H9 (cell line): Measurements from ENCODE around the gene S100A2. TPM values are rescaled to one million over a fixed set of nuclear protein-coding genes. Genes with fewer than 3 reads are reported as not detected.

ENCODE experiments used
- DNase-seq: peaks from one replicate; pipeline ENCODE4 v3.0.0-alpha.2; 2017
- H2AFZ ChIP-seq: one replicate; pipeline ENCODE4 v1.6.1; 2013; ENCODE audit warnings: mild to moderate bottlenecking, low read length, control low read depth, moderate library complexity
- H2AK5ac ChIP-seq: 2 replicates; pipeline ENCODE4 v1.6.1; 2013; ENCODE audit warnings: low read length, control low read depth, mixed read lengths; ENCODE audit not compliant: insufficient read length
- H2BK120ac ChIP-seq: one replicate; pipeline ENCODE4 v1.6.1; 2013; ENCODE audit warnings: low read depth, mild to moderate bottlenecking, low read length, control low read depth, inconsistent platforms; ENCODE audit not compliant: poor library complexity, severe bottlenecking
- H2BK12ac ChIP-seq: 2 replicates; pipeline ENCODE4 v1.6.1; 2013; ENCODE audit warnings: low read length, control low read depth, mixed read lengths, low read depth; ENCODE audit not compliant: insufficient read length
- H2BK15ac ChIP-seq: 2 replicates; pipeline ENCODE4 v1.6.1; 2013; ENCODE audit warnings: low read depth, low read length, control low read depth
- H2BK20ac ChIP-seq: one replicate; pipeline ENCODE4 v1.6.1; 2013; ENCODE audit warnings: low read depth, mild to moderate bottlenecking, low read length, control low read depth, inconsistent platforms; ENCODE audit not compliant: poor library complexity, severe bottlenecking
- H2BK5ac ChIP-seq: 2 replicates; pipeline ENCODE4 v1.6.1; 2013; ENCODE audit warnings: low read length, control low read depth, mixed read lengths; ENCODE audit not compliant: insufficient read length
- H3K14ac ChIP-seq: 2 replicates; pipeline ENCODE4 v1.6.1; 2013; ENCODE audit warnings: low read length, control low read depth; ENCODE audit not compliant: insufficient read depth
- H3K18ac ChIP-seq: 2 replicates; pipeline ENCODE4 v1.6.1; 2013; ENCODE audit warnings: low read depth, mild to moderate bottlenecking, mixed read lengths, low read length, control low read depth; ENCODE audit not compliant: insufficient read length
- H3K23ac ChIP-seq: 2 replicates; pipeline ENCODE4 v1.6.1; 2013; ENCODE audit warnings: low read length, control low read depth, mixed read lengths, low read depth; ENCODE audit not compliant: insufficient read length
- H3K23me2 ChIP-seq: 2 replicates; pipeline ENCODE4 v1.6.1; 2013; ENCODE audit warnings: low read depth, mild to moderate bottlenecking, mixed read lengths, low read length, control low read depth; ENCODE audit not compliant: insufficient read length, poor library complexity, severe bottlenecking
- H3K27ac ChIP-seq: 2 replicates; pipeline ENCODE4 v1.5.1; 2013; ENCODE audit warnings: low read length, control low read depth, mixed read lengths, low read depth; ENCODE audit not compliant: insufficient read length
- H3K27me3 ChIP-seq: 2 replicates; pipeline ENCODE4 v1.6.1; 2013; ENCODE audit warnings: low read length, control low read depth, inconsistent platforms; ENCODE audit not compliant: insufficient read depth
- H3K4ac ChIP-seq: 2 replicates; pipeline ENCODE4 v1.6.1; 2013; ENCODE audit warnings: low read depth, mild to moderate bottlenecking, control low read depth, inconsistent platforms, low read length, moderate library complexity
- H3K4me1 ChIP-seq: 2 replicates; pipeline ENCODE4 v1.6.1; 2013; ENCODE audit warnings: low read length, control low read depth, inconsistent platforms; ENCODE audit not compliant: insufficient read depth
- H3K4me2 ChIP-seq: 2 replicates; pipeline ENCODE4 v1.6.1; 2013; ENCODE audit warnings: low read length, control low read depth, mixed read lengths; ENCODE audit not compliant: insufficient read length, insufficient read depth
- H3K56ac ChIP-seq: 2 replicates; pipeline ENCODE4 v1.6.1; 2013; ENCODE audit warnings: low read depth, mild to moderate bottlenecking, mixed read lengths, low read length, control low read depth; ENCODE audit not compliant: insufficient read length
- H3K79me1 ChIP-seq: 2 replicates; pipeline ENCODE4 v1.6.1; 2013; ENCODE audit warnings: low read depth, mild to moderate bottlenecking, moderate library complexity, low read length, control low read depth, inconsistent platforms; ENCODE audit not compliant: insufficient read depth, poor library complexity, severe bottlenecking
- H3K79me2 ChIP-seq: 2 replicates; pipeline ENCODE4 v1.6.1; 2013; ENCODE audit warnings: low read length, control low read depth, inconsistent platforms; ENCODE audit not compliant: insufficient read depth
- H3K9ac ChIP-seq: 2 replicates; pipeline ENCODE4 v1.6.1; 2013; ENCODE audit warnings: low read length, control low read depth, mixed read lengths; ENCODE audit not compliant: insufficient read length; ENCODE audit errors: extremely low read depth
- H3K9me3 ChIP-seq: one replicate; pipeline ENCODE4 v1.6.1; 2013; ENCODE audit warnings: low read depth, low read length, inconsistent platforms; ENCODE audit not compliant: control insufficient read depth
- H3T11ph ChIP-seq: one replicate; pipeline ENCODE4 v1.6.1; 2013; ENCODE audit warnings: mild to moderate bottlenecking, low read length, control low read depth, inconsistent platforms
- H4K20me1 ChIP-seq: one replicate; pipeline ENCODE4 v1.6.1; 2013; ENCODE audit not compliant: control insufficient read depth, insufficient read length, insufficient read depth
- H4K5ac ChIP-seq: 2 replicates; pipeline ENCODE4 v1.6.1; 2013; ENCODE audit warnings: low read depth, mild to moderate bottlenecking, mixed read lengths, low read length, control low read depth; ENCODE audit not compliant: insufficient read length
- H4K8ac ChIP-seq: replicated peaks from 2 replicates; pipeline ENCODE4 v1.6.1; 2013; ENCODE audit warnings: low read length, control low read depth, mixed read lengths, low read depth; ENCODE audit not compliant: insufficient read length
- H4K91ac ChIP-seq: 2 replicates; pipeline ENCODE4 v1.6.1; 2013; ENCODE audit warnings: low read depth, mild to moderate bottlenecking, moderate library complexity, mixed read lengths, low read length, control low read depth; ENCODE audit not compliant: insufficient read length
- H3K27ac Mint-ChIP-seq, 3 experiments: 2 replicates in 2 of 3; 3 replicates in 1 of 3; pipeline ENCODE4 v1.8.0; 2020 to 2021; ENCODE audit warnings: mixed read lengths in 3 of 3, mild to moderate bottlenecking in 1 of 3, moderate library complexity in 1 of 3
- H3K27me3 Mint-ChIP-seq: 2 replicates; pipeline ENCODE4 v1.8.0; 2021; ENCODE audit warnings: low read depth, mild to moderate bottlenecking, moderate library complexity, mixed read lengths
- H3K36me3 Mint-ChIP-seq, 3 experiments: 2 replicates in 2 of 3; 3 replicates in 1 of 3; pipeline ENCODE4 v1.8.0; 2020 to 2021; ENCODE audit warnings: low read depth in 3 of 3, mixed read lengths in 3 of 3; ENCODE audit not compliant: insufficient read depth in 1 of 3
- H3K4me1 Mint-ChIP-seq, 2 experiments: 2 replicates each; pipeline ENCODE4 v1.8.0; 2020; ENCODE audit warnings: mixed read lengths in 2 of 2
- H3K4me3 Mint-ChIP-seq, 2 experiments: 2 replicates in 1 of 2; 3 replicates in 1 of 2; pipeline ENCODE4 v1.8.0; 2020 to 2021; ENCODE audit warnings: mild to moderate bottlenecking in 2 of 2, mixed read lengths in 2 of 2, moderate library complexity in 1 of 2
- H3K9me3 Mint-ChIP-seq, 2 experiments: 2 replicates in 1 of 2; 3 replicates in 1 of 2; pipeline ENCODE4 v1.8.0; 2020; ENCODE audit warnings: mild to moderate bottlenecking in 2 of 2, mixed read lengths in 2 of 2, moderate library complexity in 1 of 2
- WGBS: extraction: QIAGEN DNeasy Blood & Tissue Kit; methylation state at CpG from one replicate; pipeline ENCODE4 v1.1.7; 2013; ENCODE audit warnings: missing lambda C conversion rate, low lambda C conversion rate, mixed read lengths; ENCODE audit not compliant: insufficient read length; ENCODE audit errors: extremely low coverage; 5-methylcytosine and 5-hydroxymethylcytosine counted together
- total RNA-seq: library from RNA; stranded (reverse); gene quantifications from 2 replicates; pipeline ENCODE4 v1.2.1, GENCODE V29; 2021
- TF ChIP-seq, protein P1 (sequence below): fragments of 200-600 bp; sonication (generic); conservative IDR thresholded peaks from 3 replicates; pipeline ENCODE4 v1.8.0; 2021; ENCODE audit warnings: antibody characterized with exemption, mild to moderate bottlenecking

S100A2 gene
- total RNA-seq, 1 experiment from 2014 or later, result 0.57 TPM

DNA sequence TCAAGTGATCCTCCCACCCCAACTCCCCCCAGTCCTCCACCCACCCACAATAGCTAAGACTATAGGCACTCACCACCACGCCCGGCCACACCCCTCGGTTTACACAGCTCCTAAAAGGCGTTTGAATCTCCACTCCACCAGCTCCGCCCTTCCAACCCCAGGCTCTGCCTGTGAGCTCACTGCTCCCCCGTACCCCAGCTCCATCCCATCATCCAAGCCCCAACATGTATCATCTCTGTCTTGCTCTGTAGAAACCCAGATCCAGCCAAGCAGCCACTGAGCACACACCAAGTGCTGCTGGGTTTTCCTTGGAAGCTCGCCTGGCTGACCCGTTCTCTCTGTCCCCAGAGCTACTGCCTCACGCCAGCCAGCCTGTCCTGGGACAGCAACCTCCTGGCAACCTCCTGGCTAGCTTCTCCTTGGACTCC lies 12.0 kb upstream of the S100A2 start:
- Histone ChIP-seq H4K91ac (no peak overlapping the region), H3K79me1 (no peaks in the 10 kb centered on the region), H3K79me2 (no peaks in the 10 kb centered on the region), H3K9ac (no peak overlapping the region), H4K8ac (no peak overlapping the region), H3K27me3 (no peaks in the 10 kb centered on the region), H3K18ac (no peak overlapping the region), H3K9me3 (no peaks in the 10 kb centered on the region), H3K4me2 (no peak overlapping the region), H4K20me1 (no peaks in the 10 kb centered on the region), H2BK120ac (no peak overlapping the region), H2AK5ac (no peak overlapping the region), H3K23me2 (no peaks in the 10 kb centered on the region), H2BK5ac (no peak overlapping the region), H3K56ac (no peak overlapping the region), H3T11ph (no peak overlapping the region), H2BK15ac (no peak overlapping the region), H3K4ac (no peak overlapping the region), H3K4me1 (no peaks in the 10 kb centered on the region), H3K23ac (no peak overlapping the region), H3K14ac (no peak overlapping the region), H3K27ac (no peak overlapping the region), H2BK12ac (no peak overlapping the region), H2AFZ (no peak overlapping the region), H4K5ac (no peak overlapping the region), H2BK20ac (no peak overlapping the region)
- Mint-ChIP-seq H3K9me3 (peaks cover 12 to 15% of the 10 kb centered on the region in 2 experiments; a peak in 4 of 5 replicates), H3K4me1 (peaks cover 17 to 22% of the 10 kb centered on the region in 2 experiments), H3K27me3 (no peaks in the 10 kb centered on the region), H3K36me3 (peaks cover 0 to 6% (median 0%) of the 10 kb centered on the region in 3 experiments; a peak in 2 of 7 replicates), H3K4me3 (no peak overlapping the region; a peak in 1 of 5 replicates), H3K27ac (peak overlapping the region in 1 of 3 experiments; percentile 27; a peak in 1 of 7 replicates)
- WGBS, result no CpG with 5 or more reads among the region's 9 CpGs
- TF ChIP-seq, protein P1, sequence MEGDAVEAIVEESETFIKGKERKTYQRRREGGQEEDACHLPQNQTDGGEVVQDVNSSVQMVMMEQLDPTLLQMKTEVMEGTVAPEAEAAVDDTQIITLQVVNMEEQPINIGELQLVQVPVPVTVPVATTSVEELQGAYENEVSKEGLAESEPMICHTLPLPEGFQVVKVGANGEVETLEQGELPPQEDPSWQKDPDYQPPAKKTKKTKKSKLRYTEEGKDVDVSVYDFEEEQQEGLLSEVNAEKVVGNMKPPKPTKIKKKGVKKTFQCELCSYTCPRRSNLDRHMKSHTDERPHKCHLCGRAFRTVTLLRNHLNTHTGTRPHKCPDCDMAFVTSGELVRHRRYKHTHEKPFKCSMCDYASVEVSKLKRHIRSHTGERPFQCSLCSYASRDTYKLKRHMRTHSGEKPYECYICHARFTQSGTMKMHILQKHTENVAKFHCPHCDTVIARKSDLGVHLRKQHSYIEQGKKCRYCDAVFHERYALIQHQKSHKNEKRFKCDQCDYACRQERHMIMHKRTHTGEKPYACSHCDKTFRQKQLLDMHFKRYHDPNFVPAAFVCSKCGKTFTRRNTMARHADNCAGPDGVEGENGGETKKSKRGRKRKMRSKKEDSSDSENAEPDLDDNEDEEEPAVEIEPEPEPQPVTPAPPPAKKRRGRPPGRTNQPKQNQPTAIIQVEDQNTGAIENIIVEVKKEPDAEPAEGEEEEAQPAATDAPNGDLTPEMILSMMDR, result no peak
- no peak for DNase-seq
